Measurements from ENCODE around the gene LLGL2.

Gene LLGL2

DNA sequence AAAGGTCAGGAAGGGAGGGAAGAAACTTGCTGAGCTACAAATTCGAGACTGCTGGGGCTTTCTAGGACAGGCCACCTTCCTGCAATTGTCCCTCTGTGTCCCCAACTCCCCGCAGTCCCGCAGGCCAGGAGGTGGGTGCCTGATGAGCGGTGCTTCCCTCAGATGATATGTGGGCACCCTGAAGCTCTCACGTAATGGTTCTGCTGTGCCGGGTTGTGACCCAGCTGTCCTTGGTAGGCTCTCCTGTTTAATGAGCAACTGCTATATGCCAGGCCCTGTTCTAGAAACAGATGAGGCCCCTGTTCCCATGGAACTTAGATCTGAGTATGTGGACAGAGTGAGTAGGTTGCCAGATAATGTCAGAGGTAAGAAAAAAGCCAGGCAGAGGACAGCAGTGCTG is 40.1 kb downstream of the LLGL2 start:
- Histone ChIP-seq H3K27me3 (ENCODE audit: insufficient read depth, poor library complexity, severe bottlenecking) (no peaks in the 10 kb centered on the region), H3K27ac (replicated peaks) (no peak overlapping the region), H3K4me3 (replicated peaks; ENCODE audit: insufficient read depth, low read length) (no peak overlapping the region)
- TF ChIP-seq, protein P1, sequence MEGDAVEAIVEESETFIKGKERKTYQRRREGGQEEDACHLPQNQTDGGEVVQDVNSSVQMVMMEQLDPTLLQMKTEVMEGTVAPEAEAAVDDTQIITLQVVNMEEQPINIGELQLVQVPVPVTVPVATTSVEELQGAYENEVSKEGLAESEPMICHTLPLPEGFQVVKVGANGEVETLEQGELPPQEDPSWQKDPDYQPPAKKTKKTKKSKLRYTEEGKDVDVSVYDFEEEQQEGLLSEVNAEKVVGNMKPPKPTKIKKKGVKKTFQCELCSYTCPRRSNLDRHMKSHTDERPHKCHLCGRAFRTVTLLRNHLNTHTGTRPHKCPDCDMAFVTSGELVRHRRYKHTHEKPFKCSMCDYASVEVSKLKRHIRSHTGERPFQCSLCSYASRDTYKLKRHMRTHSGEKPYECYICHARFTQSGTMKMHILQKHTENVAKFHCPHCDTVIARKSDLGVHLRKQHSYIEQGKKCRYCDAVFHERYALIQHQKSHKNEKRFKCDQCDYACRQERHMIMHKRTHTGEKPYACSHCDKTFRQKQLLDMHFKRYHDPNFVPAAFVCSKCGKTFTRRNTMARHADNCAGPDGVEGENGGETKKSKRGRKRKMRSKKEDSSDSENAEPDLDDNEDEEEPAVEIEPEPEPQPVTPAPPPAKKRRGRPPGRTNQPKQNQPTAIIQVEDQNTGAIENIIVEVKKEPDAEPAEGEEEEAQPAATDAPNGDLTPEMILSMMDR (IDR thresholded peaks at IDR 0.05; ENCODE audit: insufficient read depth, low read length), result no peak
- TF ChIP-seq POLR2AphosphoS5 (IDR thresholded peaks at IDR 0.05; ENCODE audit: low read depth) (no peak), SPI1 (IDR thresholded peaks at IDR 0.05; ENCODE audit: borderline replicate concordance, low read depth) (no peak)
- TF ChIP-seq, protein P2, sequence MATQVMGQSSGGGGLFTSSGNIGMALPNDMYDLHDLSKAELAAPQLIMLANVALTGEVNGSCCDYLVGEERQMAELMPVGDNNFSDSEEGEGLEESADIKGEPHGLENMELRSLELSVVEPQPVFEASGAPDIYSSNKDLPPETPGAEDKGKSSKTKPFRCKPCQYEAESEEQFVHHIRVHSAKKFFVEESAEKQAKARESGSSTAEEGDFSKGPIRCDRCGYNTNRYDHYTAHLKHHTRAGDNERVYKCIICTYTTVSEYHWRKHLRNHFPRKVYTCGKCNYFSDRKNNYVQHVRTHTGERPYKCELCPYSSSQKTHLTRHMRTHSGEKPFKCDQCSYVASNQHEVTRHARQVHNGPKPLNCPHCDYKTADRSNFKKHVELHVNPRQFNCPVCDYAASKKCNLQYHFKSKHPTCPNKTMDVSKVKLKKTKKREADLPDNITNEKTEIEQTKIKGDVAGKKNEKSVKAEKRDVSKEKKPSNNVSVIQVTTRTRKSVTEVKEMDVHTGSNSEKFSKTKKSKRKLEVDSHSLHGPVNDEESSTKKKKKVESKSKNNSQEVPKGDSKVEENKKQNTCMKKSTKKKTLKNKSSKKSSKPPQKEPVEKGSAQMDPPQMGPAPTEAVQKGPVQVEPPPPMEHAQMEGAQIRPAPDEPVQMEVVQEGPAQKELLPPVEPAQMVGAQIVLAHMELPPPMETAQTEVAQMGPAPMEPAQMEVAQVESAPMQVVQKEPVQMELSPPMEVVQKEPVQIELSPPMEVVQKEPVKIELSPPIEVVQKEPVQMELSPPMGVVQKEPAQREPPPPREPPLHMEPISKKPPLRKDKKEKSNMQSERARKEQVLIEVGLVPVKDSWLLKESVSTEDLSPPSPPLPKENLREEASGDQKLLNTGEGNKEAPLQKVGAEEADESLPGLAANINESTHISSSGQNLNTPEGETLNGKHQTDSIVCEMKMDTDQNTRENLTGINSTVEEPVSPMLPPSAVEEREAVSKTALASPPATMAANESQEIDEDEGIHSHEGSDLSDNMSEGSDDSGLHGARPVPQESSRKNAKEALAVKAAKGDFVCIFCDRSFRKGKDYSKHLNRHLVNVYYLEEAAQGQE (IDR thresholded peaks at IDR 0.05; ENCODE audit: insufficient replicate concordance, low read depth), result no peak
- no peak for DNase-seq (ENCODE audit: low read depth in 1 of 2, low spot score in 1 of 2)

DNA sequence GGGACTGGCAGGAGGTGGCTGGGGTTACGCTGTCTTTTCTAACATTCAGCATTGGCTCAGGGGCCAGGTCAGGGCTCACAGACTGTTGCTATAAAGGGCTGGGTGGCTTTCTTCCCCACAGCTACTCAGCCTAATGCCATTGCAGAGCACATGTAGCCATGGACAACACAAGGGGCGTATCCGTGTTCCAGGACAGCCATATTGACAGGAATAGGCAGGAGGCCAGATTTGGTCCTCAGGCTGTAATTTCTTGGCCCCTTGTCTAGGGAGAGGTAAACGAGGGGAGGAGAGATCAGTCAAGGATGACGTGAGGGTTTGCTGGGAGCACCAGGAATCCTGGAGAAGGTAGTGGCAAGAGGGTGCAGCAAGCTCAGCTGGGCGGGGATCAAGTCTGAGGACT is 40.9 kb downstream of the LLGL2 start:
- Histone ChIP-seq H3K4me3 (replicated peaks; ENCODE audit: insufficient read depth, low read length) (no peak overlapping the region), H3K27me3 (ENCODE audit: insufficient read depth, poor library complexity, severe bottlenecking) (no peaks in the 10 kb centered on the region), H3K27ac (replicated peaks) (no peak overlapping the region)
- DNase-seq (ENCODE audit: low read depth in 1 of 2, low spot score in 1 of 2), result no peak
- TF ChIP-seq, protein P2 (IDR thresholded peaks at IDR 0.05; ENCODE audit: insufficient replicate concordance, low read depth), result no peak
- TF ChIP-seq SPI1 (IDR thresholded peaks at IDR 0.05; ENCODE audit: borderline replicate concordance, low read depth), result no peak
- TF ChIP-seq POLR2AphosphoS5 (IDR thresholded peaks at IDR 0.05; ENCODE audit: low read depth), result no peak
- TF ChIP-seq GABPA (IDR thresholded peaks at IDR 0.05; ENCODE audit: low read depth), result no peak
- TF ChIP-seq, protein P1 (IDR thresholded peaks at IDR 0.05; ENCODE audit: insufficient read depth, low read length), result no peak

DNA sequence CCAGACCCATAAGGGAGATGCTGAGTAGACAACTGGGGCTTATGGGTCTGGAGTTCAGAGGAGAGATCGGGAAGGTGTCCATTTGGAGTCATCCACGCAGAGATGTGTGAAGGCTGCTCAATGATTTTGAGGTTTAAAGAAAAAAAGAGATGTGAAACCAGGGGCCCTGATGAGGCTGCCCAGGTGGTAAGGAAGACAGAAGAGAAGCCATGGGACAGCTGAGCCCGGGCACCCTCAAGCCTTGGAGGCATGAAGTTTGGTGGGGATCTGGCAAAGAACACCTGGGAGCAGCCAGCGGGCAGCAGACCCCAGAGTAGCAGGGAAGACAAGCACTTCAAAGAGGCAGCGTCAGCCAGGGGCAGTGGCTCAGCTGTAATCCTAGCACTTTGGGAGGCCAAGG is 41.3 kb downstream of the LLGL2 start:
- Histone ChIP-seq H3K27me3 (ENCODE audit: insufficient read depth, poor library complexity, severe bottlenecking) (no peaks in the 10 kb centered on the region), H3K27ac (replicated peaks) (no peak overlapping the region), H3K4me3 (replicated peaks; ENCODE audit: insufficient read depth, low read length) (no peak overlapping the region)
- TF ChIP-seq SPI1 (IDR thresholded peaks at IDR 0.05; ENCODE audit: borderline replicate concordance, low read depth) (no peak), GABPA (IDR thresholded peaks at IDR 0.05; ENCODE audit: low read depth) (no peak), POLR2AphosphoS5 (IDR thresholded peaks at IDR 0.05; ENCODE audit: low read depth) (no peak)
- TF ChIP-seq, protein P2 (IDR thresholded peaks at IDR 0.05; ENCODE audit: insufficient replicate concordance, low read depth), result no peak
- TF ChIP-seq, protein P1 (IDR thresholded peaks at IDR 0.05; ENCODE audit: insufficient read depth, low read length), result no peak
- no peak for DNase-seq (ENCODE audit: low read depth in 1 of 2, low spot score in 1 of 2)
